ENCODE data around the gene GATAD2B.

The GATAD2B gene

GRCh38 chr1:153919876-153920852 lies 2.6 kb downstream of the GATAD2B start:
- TF ChIP-seq TAF1 (IDR thresholded peaks at IDR 0.05; ENCODE audit: borderline replicate concordance, insufficient read depth, low read length) (no peak), POLR2AphosphoS5 (IDR thresholded peaks at IDR 0.05; ENCODE audit: low read depth, low read length) (no peak), SIN3A (IDR thresholded peaks at IDR 0.05; ENCODE audit: borderline replicate concordance, insufficient read depth, low read length) (no peak), FOXP2 (optimal IDR thresholded peaks at IDR 0.05; ENCODE audit: borderline replicate concordance, extremely low read depth, extremely low read length, insufficient read depth) (no peak), REST (IDR thresholded peaks at IDR 0.05; ENCODE audit: insufficient read depth in 1 of 2, low read depth in 2 of 2, low read length in 2 of 2) (no peak)

GRCh38 chr1:153916297-153916696 lies 6.5 kb downstream of the GATAD2B start:
- TF ChIP-seq REST (IDR thresholded peaks at IDR 0.05; ENCODE audit: insufficient read depth in 1 of 2, low read depth in 2 of 2, low read length in 2 of 2) = no peak
- no peak for TF ChIP-seq TAF1 (IDR thresholded peaks at IDR 0.05; ENCODE audit: borderline replicate concordance, insufficient read depth, low read length)
- TF ChIP-seq SIN3A (IDR thresholded peaks at IDR 0.05; ENCODE audit: borderline replicate concordance, insufficient read depth, low read length) = no peak
- TF ChIP-seq FOXP2 (optimal IDR thresholded peaks at IDR 0.05; ENCODE audit: borderline replicate concordance, extremely low read depth, extremely low read length, insufficient read depth) = no peak
- no peak for TF ChIP-seq POLR2AphosphoS5 (IDR thresholded peaks at IDR 0.05; ENCODE audit: low read depth, low read length)

DNA sequence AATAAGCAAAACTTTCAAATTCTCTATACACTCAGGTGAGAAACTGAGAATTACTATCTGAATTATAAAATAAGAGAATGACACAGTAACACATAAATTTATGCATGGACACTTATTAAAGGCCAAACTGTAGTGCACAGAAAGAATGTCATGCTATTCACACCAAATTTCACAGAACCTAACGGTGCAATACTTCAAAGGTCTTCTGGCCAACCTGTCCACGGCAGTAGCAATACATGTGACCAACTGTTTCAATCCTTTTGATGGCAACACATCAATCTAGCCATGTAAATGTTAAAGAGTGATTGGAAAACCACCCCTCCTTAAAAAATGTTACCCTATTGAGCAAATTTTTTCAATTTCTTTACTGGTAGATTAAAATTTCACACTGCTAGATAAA lies 10.4 kb downstream of the GATAD2B start:
- TF ChIP-seq FOXP2 (optimal IDR thresholded peaks at IDR 0.05; ENCODE audit: borderline replicate concordance, extremely low read depth, extremely low read length, insufficient read depth) = no peak
- no peak for TF ChIP-seq SIN3A (IDR thresholded peaks at IDR 0.05; ENCODE audit: borderline replicate concordance, insufficient read depth, low read length)
- TF ChIP-seq POLR2AphosphoS5 (IDR thresholded peaks at IDR 0.05; ENCODE audit: low read depth, low read length) = no peak
- TF ChIP-seq TAF1 (IDR thresholded peaks at IDR 0.05; ENCODE audit: borderline replicate concordance, insufficient read depth, low read length) = no peak
- no peak for TF ChIP-seq REST (IDR thresholded peaks at IDR 0.05; ENCODE audit: insufficient read depth in 1 of 2, low read depth in 2 of 2, low read length in 2 of 2)

GRCh38 chr1:153908071-153908470 lies 14.7 kb downstream of the GATAD2B start:
- TF ChIP-seq POLR2AphosphoS5 (IDR thresholded peaks at IDR 0.05; ENCODE audit: low read depth, low read length) = no peak
- TF ChIP-seq REST (IDR thresholded peaks at IDR 0.05; ENCODE audit: insufficient read depth in 1 of 2, low read depth in 2 of 2, low read length in 2 of 2) = no peak

All from PFSK-1 (cell line).